GM21515 (cell line): ENCODE data around the gene GUCA2B.

Source experiments
- ATAC-seq: cut with Tn5 transposase; IDR thresholded peaks from one replicate; pipeline ENCODE4 v1.9.1; 2021; ENCODE audit not compliant: unreplicated experiment

GUCA2B gene

DNA sequence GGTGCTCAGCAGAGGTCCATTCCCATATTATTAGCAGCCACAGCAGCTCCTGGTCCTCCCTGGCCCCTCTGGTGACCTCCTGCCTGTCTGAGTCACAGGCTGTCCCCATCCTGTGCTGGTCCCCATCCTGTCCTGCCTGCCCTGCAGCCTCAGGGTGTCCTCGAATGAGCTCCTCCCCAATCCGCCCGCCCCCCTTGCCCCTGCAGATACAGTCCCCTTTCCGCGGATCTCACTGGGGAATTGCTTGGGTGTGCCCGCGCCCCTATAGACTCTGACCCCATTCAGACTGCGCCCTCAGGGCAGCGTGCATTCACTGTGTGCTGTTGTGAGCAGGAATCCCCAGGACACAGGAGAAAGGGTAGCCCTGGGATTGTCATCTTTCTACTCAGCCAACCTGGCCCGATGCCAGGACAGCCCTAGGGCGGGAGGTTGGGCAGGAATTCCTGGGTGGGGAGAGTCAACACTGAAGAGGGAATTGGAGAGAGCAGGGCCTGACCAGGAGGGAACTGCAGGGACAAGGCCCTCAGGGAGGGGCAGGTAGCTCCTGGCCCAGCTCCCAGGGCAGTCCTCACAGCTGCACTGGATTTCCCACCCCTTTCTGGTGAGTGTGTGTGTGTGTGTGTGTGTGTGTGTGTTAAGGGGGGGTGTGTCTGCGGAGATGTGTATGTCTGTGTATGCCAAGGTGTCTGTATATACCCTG is 12.5 kb downstream of the GUCA2B start:
- no peak for ATAC-seq

DNA sequence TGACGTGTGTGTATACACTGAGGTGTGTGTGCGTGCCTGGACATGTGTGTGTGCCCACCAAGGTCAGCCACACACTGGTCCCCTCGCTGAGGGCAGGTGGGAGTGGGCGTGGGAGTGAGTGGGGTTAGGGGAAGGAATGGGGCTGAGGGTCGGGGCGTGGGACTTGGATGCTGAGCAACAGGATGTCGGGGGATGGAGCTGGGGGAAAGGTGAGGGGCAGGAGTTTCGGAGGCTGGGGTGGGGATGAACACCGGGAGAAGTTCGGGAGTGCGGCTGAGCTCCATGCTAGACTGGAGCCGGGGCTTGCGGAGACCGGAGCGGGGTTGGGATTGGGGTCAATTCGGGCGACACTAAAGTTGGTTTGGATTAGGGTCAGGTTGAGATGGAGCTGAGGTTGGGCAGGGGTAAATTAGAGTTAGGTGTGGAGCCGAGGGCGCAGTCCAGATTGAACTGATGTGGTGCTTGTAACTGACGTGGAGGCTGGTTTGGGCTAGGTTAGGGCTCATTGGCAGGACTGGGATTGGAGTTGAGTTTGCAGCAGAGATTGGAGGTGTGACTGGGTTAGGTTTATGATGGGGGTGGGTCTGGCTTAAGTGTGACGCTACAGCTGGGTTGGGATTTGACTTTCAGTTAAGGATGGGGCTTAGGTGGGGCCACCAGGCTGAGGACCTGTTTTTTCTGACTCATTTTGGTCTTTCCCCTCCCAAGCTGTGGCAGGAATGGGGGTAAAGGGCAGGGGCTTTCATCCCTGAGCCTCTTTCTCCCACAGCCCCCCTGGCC is 14.6 kb downstream of the GUCA2B start:
- ATAC-seq, result no peak

DNA sequence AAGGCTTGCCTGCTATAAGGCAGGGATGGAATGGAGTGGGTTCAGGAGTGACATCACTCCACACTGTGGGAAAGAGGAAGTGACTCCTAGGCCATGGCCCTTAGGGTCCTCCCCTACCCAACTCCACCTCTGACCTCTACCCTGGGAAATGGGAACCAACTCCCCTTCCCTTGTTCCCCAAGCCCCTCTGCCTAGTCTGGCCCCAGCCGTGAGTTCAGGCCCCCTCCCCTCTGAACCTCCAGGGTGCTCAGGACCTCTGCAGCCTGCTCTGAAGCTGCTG is 15.1 kb downstream of the GUCA2B start:
- ATAC-seq, result no peak

DNA sequence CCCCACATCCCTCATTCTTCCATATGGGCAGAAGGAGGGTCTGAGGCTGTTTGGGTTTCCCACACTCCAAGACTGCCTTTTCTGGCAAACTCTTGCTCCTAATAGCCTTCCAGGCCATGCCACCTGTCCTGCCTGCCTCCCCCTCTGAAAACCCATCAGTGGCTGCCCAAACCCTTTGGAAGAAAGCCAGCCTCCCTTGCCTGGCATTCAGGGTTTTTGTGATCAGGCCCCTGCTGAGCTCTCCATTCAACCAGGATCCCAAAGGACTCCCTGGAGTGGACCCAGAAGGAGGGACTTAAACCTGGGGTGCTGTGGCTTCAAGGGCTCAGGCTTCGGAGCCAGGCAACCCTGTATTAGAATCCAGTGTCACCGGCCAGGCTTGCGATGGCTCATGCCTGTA is 15.6 kb downstream of the GUCA2B start:
- ATAC-seq, result no peak

DNA sequence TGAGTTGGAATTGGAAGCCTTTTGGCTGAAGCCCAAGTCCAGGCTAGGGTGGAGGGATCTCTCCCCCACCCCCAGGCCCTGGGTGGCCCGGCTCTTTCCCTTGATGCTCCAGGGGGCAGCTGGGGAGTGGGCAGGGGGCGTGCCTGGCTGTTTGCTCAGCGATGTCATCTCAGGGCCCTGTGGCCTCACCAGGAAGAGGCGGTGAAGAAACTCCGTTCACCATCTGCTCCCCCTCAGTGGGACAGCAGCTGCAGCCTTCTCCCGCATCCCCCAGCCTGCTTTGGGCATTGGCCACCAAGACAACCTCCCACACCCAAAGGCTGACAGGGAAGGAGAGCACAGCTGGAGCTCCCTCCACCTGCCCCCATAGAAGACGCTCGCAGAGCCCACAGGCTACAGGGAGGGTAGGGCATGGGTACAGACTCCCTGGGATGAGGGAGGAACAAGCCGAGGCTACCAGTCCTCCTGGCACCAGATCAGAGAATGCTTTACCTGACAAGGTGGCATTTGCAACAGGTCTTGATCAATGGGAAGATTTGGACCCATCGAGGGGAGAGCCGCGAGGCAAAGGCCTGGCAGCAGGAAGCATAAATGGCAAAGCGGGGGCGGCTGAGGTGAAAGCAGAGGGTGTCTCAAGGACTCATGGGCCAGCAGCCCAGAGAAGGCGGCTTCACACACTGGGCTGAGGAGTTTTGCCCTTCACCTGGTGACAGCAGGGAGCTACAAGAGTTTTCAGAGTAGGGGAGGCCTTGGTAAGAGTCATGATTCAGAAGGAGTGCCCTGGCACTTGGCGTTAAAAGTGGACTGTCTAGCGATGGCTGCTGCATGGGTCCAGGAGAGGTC is 17.8 kb downstream of the GUCA2B start:
- ATAC-seq, result no peak

DNA sequence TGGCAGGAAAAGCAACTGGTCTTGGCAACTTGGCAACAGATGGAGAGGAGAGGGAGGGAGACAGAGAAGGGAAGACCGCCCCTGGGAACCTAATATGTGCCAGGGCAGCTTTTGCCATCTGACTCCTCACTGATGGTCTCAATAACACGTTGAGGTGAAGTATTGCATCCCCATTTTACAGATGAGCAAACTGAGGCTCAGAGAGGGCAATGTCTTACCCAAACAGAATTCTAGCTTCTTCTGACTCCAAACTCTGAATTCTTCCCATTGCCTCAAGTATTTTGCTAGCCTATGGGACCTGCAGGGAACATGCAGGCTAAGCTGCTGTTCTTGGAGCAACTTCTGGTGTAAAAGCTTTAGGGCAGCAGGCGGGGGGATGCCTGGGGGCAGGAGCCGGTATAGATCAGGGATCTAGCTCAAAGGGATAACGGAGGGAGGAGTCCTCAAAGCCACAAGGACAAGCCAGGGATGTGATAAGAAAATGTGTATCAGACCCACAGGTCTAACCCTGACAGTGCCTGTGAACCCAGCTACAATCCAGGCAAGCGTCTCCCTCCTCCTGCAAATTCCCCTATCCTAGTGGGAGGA is 18.6 kb downstream of the GUCA2B start:
- ATAC-seq, result no peak

DNA sequence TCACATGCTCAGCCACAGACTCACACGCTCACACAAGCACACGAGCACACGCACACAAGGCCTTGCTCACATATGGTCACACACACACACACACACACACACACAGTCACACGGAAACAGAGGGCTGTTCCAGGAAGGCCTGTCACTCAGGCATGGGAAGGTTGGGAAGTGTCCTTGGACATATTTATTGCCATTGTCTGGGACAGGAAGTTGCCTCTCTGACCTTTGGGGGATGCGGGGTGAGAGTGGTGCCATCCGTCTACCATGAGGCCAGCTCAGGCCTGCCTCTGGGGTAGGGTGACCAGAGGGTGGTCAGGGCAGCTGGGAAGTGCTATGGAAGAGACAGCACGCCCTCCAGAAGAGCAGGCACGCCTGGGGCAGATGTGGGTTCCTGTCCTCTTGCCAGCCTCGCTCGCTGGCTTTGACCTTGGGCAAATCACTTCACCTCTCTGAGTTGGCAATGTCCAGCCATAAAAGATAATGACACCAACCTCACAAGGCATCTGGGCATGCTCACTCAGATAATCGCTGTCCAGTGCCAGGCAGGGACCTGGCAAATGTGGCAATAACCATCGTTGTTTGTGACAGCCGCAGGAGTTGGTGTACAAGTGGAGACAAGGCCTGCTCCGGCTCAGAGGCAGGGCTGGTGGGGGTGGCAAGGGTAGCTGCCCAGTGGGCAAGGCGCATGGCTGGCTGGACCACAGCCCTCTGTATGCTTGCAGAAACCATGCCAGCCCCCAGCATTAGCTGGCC is 19.3 kb downstream of the GUCA2B start:
- no peak for ATAC-seq

DNA sequence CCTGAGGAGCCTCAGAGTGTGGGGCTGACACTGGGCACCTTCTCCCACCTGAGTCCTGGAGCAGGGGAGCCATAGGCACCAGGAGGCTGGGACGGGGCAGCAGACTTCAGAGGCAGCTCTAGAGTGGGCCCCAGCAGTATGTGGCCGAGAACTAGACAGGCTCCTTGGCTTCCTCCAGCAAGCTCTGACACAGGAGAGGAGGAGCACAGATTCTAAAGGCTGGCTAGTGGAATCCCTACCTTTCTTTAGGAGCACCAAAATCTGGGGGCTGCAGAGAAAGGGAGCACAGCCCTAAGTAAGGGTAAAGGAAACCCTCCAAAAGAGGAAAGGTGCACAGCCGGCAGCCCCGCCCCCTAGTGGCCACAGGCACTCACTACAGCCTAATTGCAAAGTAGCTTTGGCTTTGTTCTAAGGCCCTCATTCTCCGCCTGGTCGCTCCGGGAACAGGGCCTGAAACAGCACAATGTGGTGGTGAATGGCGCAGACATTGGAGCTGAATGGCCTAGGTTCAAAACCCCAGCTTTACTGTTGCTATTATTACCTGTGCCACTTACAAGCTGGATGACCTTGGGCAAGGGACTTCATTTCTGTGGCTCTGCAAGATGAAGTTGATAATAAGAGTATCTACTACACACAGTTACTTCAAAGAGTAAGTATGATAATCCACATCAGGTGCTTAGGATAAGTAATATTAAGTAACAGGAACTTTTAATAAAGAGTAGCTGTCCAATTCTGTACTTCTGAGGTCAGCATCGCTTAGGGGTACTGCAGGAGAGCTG is 20.1 kb downstream of the GUCA2B start:
- ATAC-seq, result no peak

DNA sequence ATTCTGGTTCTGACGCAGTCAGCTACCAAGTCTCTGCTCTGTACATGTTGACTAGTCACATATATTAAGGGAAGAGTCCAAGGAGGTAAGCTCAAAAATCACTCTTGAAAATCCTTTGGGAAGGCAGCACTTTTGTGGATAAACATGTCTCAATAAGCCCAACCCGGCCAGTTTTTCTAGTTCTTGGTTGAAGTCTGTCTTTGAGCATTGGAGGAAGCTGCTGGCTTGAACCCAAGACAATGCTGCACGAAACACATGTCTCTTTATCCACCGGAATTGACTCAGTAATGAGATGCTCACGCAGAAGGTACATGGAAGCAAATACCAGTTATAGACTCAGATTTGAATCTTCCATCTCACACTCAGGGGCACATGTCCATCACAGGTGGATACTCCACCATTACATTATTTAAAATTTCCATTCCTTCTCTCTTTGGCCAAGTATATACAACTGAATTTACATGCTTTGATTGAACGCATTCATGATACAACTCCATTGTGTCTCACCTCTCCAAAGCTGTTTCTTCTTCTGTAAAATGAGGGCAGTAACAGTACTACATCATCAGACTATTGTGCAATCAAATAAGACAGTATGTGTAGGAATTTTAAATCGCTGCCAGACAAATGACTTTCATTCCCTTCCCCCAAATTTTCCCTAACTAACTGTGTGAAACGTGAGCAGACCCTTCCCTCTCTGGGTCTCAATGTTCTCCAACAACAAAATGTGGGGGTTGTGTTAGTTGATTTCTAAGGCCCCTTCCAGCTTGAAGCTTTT is 20.9 kb downstream of the GUCA2B start:
- no peak for ATAC-seq

DNA sequence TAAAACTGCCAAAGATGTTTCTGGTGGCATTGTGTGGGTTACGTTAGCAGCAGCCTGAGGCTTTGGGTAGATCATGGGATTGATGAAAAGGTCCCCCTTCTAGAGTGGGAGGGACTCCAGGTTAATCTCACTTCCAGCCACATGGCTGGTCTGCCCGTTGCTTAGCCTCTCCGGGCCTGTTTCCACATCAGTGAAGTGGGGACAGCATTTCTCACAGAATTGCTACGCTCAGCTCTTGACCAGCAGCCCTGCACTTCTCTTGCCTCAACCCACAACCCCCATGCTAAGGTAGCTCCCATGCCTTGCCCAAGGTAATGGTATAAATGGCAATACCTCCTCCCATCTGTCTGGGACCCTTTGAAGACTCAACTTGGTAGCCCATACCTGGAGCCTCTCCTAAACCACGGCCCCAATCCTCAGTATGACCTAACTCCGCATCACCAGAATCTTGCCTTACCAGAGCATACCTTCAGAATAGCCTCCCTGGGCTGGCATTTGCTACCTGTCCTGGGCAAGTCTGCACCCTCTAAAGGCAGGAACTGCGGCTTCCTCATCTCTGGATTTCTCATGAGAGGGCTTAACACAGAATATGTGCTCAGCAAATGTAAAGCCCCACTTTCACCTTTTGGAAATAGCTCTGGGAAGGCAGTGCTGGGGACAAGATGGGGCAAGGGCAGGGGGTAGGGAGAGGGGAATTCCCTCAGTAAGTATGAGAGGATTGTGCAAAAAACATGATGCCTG is 22.3 kb downstream of the GUCA2B start:
- ATAC-seq, result no peak

DNA sequence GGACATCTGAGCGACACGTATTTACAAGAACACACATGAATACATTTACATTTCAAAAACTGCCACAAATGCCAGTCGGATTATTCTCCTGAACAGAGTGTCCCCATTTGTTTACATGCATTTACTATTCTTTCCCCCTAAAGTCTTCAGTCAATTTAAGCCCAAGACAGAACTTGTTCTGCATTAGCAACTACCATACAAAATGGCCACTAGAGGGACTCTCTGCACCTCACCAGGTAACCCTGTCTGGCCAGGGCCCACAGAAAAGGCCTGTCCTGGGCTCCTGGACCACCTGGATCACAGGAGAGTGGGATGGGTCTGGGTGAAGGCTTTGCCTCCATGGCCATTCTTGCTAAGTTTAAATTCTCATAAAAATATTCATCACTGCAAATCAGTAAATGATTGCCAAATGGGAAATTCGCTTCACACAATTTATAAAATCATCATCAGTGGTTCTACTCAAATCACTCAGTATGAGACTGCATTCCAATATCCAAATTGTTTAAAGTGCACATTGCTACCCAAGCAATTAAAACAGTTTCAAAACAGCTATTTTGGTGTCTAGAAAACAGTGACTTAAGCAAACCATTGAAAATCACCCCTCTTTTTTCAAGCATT is 23.8 kb downstream of the GUCA2B start:
- no peak for ATAC-seq

DNA sequence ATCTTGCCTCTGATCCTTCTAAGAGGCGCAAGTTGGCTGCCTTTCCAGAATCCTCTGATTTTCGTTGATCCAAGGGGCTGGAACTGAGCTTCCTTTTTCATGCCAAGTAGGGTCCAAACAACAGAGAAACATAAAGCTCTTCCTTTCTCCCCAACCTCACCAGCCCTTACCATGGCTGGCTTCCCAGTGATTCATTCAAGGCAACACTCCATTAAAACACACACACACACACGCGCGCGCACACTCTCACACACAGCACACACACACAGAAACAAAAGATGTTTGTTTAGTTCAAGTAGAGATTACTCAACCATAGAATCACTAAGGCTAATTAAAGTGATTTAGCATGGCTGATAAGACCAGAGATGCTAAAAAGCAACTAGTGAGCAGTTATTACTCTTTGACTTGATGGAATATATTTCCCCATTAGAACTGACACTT is 24.4 kb downstream of the GUCA2B start:
- ATAC-seq, result no peak

DNA sequence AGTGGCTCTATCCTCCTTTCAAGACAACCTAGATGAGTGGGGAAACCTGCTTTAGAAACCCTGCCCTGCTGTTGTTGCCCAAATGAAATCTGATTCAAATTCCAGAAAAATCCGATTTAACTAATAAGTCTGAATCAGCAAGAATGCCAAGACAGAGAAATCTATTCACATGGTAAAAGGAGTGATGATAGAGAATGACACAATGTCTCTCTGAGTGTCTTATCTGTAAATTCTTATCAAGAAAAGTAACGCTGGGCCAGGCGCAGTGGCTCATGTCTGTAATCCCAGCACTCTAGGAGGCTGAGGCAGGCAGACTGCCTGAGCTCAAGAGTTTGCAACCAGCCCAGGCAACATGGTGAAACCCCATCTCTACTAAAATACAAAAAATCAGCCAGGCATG is 25.0 kb downstream of the GUCA2B start:
- ATAC-seq, result no peak

DNA sequence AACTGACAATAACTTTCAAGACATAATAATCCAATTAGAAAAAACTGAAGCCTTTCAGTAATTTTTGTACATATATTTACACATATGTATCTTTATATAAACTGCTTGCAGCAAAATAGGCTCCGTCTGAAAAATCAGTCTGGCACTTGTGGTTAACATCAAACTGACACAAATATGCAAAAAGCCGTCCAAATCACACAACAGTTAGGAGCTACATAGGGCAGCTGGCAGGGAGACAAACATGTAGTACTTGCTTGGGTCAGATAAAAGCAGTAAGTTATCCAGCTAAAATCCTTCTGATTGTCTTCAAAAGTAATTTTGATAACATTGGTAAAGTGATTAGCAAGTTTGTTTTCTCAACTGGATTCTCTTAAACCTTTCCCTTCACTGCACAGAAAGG is 26.1 kb downstream of the GUCA2B start:
- ATAC-seq, result no peak

DNA sequence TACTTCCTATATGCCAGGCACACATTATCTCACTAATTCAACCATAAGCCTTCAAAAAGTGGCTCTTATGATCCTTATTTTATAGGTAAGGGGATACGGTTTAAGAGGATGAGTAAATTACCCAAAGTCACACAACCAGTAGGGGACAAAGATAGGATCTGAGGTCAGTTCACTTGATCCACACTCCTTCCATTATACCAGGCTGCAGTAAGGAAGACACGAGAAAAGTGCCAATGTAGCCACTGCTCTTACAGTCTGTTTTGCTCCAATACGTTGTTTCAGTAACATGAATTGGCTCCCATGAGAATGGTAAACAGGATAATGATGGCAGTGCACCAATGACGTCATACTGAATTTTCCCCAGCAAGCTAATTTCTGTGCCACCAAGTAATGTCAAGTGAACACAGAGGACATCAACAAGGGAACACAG is 26.7 kb downstream of the GUCA2B start:
- ATAC-seq, result no peak

DNA sequence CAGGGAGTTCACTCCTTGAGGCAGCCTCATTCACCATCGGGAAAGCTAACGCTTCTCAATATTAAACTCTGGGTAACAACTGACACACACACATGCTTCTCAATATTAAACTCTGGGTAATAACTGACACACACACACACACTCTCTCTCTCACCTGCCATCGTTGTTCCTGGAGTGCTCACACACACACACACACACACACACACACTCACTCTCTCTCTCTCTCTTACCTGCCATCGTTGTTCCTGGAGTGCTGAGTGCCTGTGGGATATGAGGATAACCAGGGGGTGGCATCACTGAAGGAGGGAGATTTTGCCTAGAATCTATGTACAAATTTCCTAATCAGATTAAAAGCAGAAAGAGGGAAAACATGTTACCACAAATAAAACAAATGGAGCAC is 28.5 kb downstream of the GUCA2B start:
- no peak for ATAC-seq

DNA sequence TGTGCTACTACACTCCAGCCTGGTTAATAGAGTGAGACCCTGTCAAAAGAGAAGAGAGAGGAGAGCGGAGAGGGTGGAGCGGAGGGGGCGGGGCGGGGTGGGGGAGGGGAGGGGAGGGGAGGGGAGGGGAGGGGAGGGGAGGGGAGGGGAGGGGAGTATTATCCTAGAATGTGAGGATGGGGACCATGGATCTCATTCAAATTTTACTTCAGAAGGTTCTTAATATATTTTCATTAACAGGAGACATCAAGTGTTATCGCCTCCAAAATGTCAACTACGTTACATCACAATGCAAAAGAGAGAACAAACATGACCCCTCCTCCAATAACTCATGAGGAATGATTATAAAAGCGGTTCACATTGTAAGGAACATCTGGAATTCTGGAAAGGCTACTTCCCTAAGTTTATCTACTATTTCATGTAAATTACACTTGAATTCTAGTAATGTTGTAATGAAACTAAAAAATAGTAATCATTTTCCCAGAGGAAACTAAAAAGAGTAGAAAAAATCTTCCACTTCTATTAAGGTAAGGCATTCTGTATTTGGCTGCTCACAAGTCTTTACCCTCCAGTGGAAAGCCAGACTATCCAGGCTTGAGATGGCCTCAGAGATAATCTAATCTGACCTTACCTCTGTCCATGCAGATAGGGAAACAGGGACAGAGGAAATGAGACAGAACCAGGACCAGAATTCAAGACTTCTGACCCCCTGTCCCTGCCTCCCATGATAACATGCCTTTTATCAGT is 30.2 kb downstream of the GUCA2B start:
- no peak for ATAC-seq

DNA sequence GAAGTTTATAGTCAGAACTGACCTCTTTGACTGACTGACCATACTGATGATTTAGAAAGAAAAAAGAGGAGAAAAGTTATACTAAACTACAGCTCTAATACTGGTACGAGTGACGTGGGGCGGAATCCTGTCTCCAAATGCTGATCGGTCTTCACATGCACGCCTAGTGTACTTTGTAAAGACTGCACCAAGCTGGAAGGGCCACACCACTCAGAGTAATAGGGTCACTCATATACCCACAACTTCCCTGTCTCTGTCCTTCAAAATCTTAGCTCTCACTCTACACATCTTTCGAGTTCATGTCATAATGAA is 30.7 kb downstream of the GUCA2B start:
- no peak for ATAC-seq
